Measurements from ENCODE around the gene ATP9B. TPM values are rescaled to one million over a fixed set of nuclear protein-coding genes. Genes with fewer than 3 reads are reported as not detected.
A peak's percentile ranks its signal among the peaks of the same experiment; 100 is the strongest.

ATP9B gene
- total and polyA plus RNA-seq, 3 donors from 2014 or later, result 32.4 to 113 (median 78.2) TPM

GRCh38 chr18:79241755-79242154, 172.6 kb downstream of the ATP9B start:
- no peak for DNase-seq
- intact Hi-C loops (cut with DNase I; ENCODE audit: low total_unique reads), result no loop called here
- TF ChIP-seq POLR2A (IDR thresholded peaks at IDR 0.05), result no peak
- TF ChIP-seq CTCF (IDR thresholded peaks at IDR 0.05), result no peak
- no peaks in the 10 kb centered on the region for H3K27me3 ChIP-seq
- no peak overlapping the region for H3K27ac ChIP-seq
- no peaks in the 10 kb centered on the region for H3K36me3 ChIP-seq (ENCODE audit: low read depth, missing control alignments)
- WGBS, 2 donors, result 89 to 95% methylated on average over 7 to 8 of the region's 8 CpGs
- H3K4me1 ChIP-seq, result no peaks in the 10 kb centered on the region
- no peaks in the 10 kb centered on the region for H3K9me3 ChIP-seq
- H3K4me3 ChIP-seq, result no peak overlapping the region

GRCh38 chr18:79242246-79242645, 173.1 kb downstream of the ATP9B start:
- Histone ChIP-seq H3K9me3 (no peaks in the 10 kb centered on the region), H3K4me3 (no peak overlapping the region), H3K4me1 (no peaks in the 10 kb centered on the region), H3K36me3 (ENCODE audit: low read depth, missing control alignments) (no peaks in the 10 kb centered on the region), H3K27me3 (no peaks in the 10 kb centered on the region), H3K27ac (no peak overlapping the region)
- no peak for DNase-seq
- TF ChIP-seq CTCF (IDR thresholded peaks at IDR 0.05) (no peak), POLR2A (IDR thresholded peaks at IDR 0.05) (no peak)
- intact Hi-C loops (cut with DNase I; ENCODE audit: low total_unique reads), result no loop called here
- 86 to 93% methylated on average over 5 of the region's 5 CpGs for WGBS, 2 donors

- intact Hi-C loops (cut with DNase I; ENCODE audit: low total_unique reads), result no loop called here
- no peaks in the 10 kb centered on the region for H3K9me3 ChIP-seq
- H3K36me3 ChIP-seq (ENCODE audit: low read depth, missing control alignments), result no peaks in the 10 kb centered on the region
- H3K4me3 ChIP-seq, result no peak overlapping the region
- TF ChIP-seq CTCF (IDR thresholded peaks at IDR 0.05), result no peak
- TF ChIP-seq POLR2A (IDR thresholded peaks at IDR 0.05), result no peak
- 64 to 70% methylated on average over 2 to 14 of the region's 23 CpGs for WGBS, 2 donors
- peaks cover 4% of the 10 kb centered on the region for H3K4me1 ChIP-seq
- H3K27ac ChIP-seq, result no peak overlapping the region
- no peak for DNase-seq
- H3K27me3 ChIP-seq, result no peaks in the 10 kb centered on the region
Measured at GRCh38 chr18:79245517-79246001, 176.4 kb downstream of the ATP9B start.

- Histone ChIP-seq H3K9me3 (no peaks in the 10 kb centered on the region), H3K4me3 (no peak overlapping the region), H3K27me3 (no peaks in the 10 kb centered on the region), H3K36me3 (ENCODE audit: low read depth, missing control alignments) (no peaks in the 10 kb centered on the region), H3K4me1 (peaks cover 6% of the 10 kb centered on the region), H3K27ac (no peak overlapping the region)
- peak; percentile 82 for DNase-seq
- intact Hi-C loops (cut with DNase I; ENCODE audit: low total_unique reads), result no loop called here
- peak; percentile 63 to 83 (median 69) for TF ChIP-seq CTCF (IDR thresholded peaks at IDR 0.05)
- TF ChIP-seq POLR2A (IDR thresholded peaks at IDR 0.05), result no peak
- WGBS, 2 donors, result 14 to 37% methylated on average over 25 to 30 of the region's 31 CpGs
Measured at GRCh38 chr18:79246309-79247108, 177.3 kb downstream of the ATP9B start.
